ENCODE data around the gene TH.

The TH gene

GRCh38 chr11:2166091-2166851 is 5.3 kb downstream of the TH start:
- H3K4me3 ChIP-seq (ENCODE audit: low read depth, low read length): no peak overlapping the region
- DNase-seq (ENCODE audit: low read depth): peak; percentile 37
- TF ChIP-seq CTCF (IDR thresholded peaks at IDR 0.05; ENCODE audit: low read depth, low read length): peak; percentile 30
- no peak for TF ChIP-seq MYC (IDR thresholded peaks at IDR 0.05; ENCODE audit: low read depth, low read length)

GRCh38 chr11:2165571-2165970 is 6.0 kb downstream of the TH start:
- H3K4me3 ChIP-seq (ENCODE audit: low read depth, low read length): no peak overlapping the region
- TF ChIP-seq, protein P1, sequence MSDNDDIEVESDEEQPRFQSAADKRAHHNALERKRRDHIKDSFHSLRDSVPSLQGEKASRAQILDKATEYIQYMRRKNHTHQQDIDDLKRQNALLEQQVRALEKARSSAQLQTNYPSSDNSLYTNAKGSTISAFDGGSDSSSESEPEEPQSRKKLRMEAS (IDR thresholded peaks at IDR 0.05; ENCODE audit: low read depth, low read length): no peak
- TF ChIP-seq MYC (IDR thresholded peaks at IDR 0.05; ENCODE audit: low read depth, low read length) (no peak), POLR2A (IDR thresholded peaks at IDR 0.05; ENCODE audit: extremely low read depth, insufficient read length) (no peak), CTCF (IDR thresholded peaks at IDR 0.05; ENCODE audit: low read depth, low read length) (no peak)
- no peak for DNase-seq (ENCODE audit: low read depth)

DNA sequence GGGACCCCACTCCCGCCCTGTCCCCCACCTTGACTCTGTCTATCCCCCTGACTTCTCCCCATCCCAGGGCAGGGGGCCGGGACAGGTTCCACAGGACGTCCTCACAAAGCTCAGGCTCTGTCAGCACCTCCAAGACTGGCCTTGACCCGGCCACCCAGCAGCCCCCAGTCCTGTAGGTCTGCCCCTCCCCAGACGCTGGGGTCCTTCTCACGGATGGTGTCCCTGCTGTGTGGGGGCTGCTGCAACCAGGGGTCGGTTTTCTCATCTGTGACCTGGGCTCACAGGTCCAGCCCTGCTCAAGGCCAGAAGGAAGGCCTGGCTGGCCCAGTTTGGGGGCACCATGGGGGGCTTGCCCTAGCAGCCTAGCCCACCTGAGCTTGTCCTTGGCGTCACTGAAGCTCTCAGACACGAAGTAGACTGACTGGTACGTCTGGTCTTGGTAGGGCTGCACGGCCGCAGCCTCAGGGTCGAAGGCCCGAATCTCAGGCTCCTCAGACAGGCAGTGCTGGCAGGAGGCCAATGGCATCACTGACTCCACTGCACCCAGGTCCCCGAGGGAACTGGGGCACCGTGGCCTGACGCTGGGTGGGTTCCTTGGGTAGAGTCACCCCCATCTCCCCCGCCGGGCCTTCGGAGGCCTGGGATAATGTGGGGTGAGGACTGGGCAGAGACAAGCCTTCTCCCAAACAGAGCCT is 6.6 kb downstream of the TH start:
- no peak for DNase-seq (ENCODE audit: low read depth)
- H3K4me3 ChIP-seq (ENCODE audit: low read depth, low read length): no peak overlapping the region
- TF ChIP-seq POLR2A (IDR thresholded peaks at IDR 0.05; ENCODE audit: extremely low read depth, insufficient read length) (no peak), MYC (IDR thresholded peaks at IDR 0.05; ENCODE audit: low read depth, low read length) (no peak), CTCF (IDR thresholded peaks at IDR 0.05; ENCODE audit: low read depth, low read length) (no peak)
- TF ChIP-seq, protein P1 (IDR thresholded peaks at IDR 0.05; ENCODE audit: low read depth, low read length): no peak

DNA sequence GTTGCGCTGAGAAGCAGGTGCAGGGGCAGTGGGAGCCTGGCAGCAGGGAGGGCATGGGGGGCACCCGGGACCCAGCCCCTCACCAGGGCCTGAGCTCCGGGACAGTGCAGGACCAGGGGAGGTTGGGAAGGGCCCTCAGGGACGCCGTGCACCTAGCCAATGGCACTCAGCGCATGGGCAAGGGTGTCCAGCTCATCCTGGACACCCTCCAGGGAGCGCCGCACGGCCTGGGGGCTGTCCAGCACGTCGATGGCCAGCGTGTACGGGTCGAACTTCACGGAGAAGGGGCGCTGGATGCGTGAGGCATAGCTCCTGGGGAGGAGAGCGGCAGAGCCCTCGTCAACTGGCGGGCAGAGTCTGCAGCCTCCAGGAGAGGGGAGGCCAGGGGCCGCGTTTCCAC is 7.5 kb downstream of the TH start:
- H3K4me3 ChIP-seq (ENCODE audit: low read depth, low read length): no peak overlapping the region
- TF ChIP-seq, protein P1 (IDR thresholded peaks at IDR 0.05; ENCODE audit: low read depth, low read length): no peak
- TF ChIP-seq POLR2A (IDR thresholded peaks at IDR 0.05; ENCODE audit: extremely low read depth, insufficient read length) (no peak), MYC (IDR thresholded peaks at IDR 0.05; ENCODE audit: low read depth, low read length) (no peak), CTCF (IDR thresholded peaks at IDR 0.05; ENCODE audit: low read depth, low read length) (no peak)
- DNase-seq (ENCODE audit: low read depth): no peak

- TF ChIP-seq CTCF (IDR thresholded peaks at IDR 0.05; ENCODE audit: low read depth, low read length): no peak
- no peak overlapping the region for H3K4me3 ChIP-seq (ENCODE audit: low read depth, low read length)
- DNase-seq (ENCODE audit: low read depth): no peak
These were observed 8.1 kb downstream of the TH start for GRCh38 chr11:2163428-2163978.

Measured in NB4 (cell line).